HG02885 (cell line): Measurements from ENCODE around the gene UBR4.

Experiments
- ATAC-seq: cut with Tn5 transposase; IDR thresholded peaks from one replicate; pipeline ENCODE4 v1.9.1; 2021; ENCODE audit warnings: mild to moderate bottlenecking; ENCODE audit not compliant: unreplicated experiment, poor library complexity

Gene UBR4

GRCh38 chr1:19043579-19044443 is 166.3 kb downstream of the UBR4 start:
- ATAC-seq, result no peak

DNA sequence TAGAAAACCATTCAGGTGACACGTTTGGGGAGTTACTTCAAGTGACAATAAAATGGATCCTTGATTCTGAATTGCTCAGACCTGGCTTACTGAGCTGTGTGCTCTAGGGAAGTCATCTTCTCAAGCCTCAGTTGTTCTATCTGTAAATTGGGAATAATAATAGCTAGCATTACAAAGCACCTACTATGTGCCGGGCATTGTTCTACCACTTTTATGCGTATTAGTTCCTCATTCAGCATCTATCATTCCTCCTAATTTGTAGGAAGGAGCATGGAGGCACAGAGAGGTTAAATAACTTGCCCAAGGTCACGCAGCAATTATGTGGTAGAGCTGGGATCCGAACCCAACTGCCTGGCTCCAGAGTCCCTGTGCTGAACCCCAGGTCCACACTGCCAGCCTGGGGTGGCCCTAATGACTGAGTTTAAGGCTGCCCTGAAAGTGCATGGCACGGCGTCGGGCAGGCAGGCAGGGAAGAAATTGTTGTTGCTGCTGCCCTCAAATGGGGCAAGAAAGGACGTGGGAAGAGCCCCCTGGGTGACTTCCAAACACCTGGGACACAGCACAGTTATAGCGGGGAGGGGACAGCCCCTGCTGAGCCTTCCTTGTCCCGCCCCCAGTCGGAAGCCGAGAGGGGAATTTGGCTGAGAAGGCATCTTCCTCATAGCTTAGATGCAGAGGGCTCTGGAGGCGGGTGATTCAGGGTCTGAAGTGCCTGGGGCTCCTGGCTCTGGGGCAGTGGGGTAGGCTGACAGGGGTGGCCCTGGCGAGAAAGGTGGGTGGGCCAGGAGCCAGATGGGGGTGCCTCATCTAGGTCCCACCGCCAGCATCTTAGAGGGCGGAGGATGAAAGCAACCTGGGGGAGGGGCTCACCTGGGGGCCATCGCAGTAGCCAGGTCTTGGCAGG is 167.1 kb downstream of the UBR4 start:
- no peak for ATAC-seq

DNA sequence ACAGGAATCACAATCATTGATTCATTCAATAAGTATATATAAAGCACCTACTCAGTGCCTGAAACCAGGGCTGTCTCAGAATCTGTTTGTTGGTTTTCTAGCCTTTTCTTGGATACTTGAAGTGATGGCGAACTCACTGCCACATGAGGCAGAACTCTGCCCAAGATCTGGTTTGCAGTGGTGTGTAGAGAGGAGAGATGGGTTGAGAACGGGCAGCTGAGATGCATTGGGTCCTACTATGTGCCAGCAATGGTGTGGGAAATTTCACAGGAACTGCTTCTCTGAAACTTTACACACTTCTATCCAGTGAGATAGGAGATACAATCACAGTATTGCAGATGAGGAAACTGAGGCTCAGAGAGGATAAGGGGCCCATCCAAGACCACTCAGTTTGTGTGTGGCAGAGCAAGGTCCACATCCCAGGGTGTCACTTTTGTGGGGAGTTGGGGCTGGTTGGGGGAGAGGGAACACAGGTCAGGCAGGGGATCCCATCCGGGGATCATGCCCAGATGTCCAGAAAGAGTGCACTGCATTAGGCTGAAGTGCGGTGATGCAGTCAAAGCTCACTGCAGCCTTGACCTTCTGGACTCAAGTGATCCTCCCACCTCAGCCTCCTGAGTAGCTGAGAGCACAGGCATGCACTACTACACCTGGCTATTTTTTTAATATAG is 169.9 kb downstream of the UBR4 start:
- ATAC-seq, result no peak

DNA sequence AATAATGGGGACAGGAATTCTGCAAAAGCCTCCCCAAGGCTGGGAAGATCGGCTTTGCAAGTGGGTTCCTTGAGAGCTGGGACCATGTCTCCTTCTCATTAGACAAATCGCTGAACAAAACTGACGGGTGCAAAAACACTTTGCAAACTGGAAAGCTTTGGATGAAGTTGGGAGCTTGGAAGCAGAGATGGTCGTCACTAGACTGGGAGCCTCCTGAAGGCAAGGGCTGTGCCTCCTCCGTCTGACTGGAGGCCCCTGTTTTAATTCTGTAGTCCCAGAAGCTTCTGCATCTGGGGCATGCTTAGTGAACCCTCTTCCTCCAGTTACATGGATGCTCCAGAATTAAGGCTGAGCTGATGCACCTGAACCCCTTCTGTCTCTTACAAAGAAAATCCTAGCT is 171.3 kb downstream of the UBR4 start:
- no peak for ATAC-seq

GRCh38 chr1:19038096-19038495 is 172.0 kb downstream of the UBR4 start:
- ATAC-seq, result no peak

- ATAC-seq, result no peak
Measured at GRCh38 chr1:19037659-19038058, 172.4 kb downstream of the UBR4 start.

GRCh38 chr1:19036813-19037605 is 173.1 kb downstream of the UBR4 start:
- ATAC-seq, result no peak

GRCh38 chr1:19036041-19036812 is 173.8 kb downstream of the UBR4 start:
- no peak for ATAC-seq

- no peak for ATAC-seq
Measured at GRCh38 chr1:19035377-19036040, 174.6 kb downstream of the UBR4 start.

DNA sequence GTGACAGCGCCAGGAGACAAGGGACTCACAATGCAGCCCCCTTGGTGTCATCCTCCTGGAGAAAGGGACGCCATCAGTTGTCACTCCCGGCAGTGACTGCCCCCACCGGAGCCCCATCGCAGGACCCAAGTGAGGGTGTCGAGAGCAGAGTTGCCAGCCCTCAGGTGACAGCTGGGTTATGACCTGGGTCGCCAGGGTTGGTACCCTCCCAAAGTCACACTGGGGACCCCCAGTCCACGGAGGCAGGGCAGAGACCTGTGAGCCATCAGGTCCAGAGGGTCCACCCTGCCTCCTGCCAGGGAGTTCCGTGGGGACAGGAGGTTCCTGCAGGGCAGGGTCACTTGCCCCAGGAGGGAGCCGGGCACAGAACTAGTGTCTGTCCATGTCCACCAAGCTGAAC is 175.3 kb downstream of the UBR4 start:
- ATAC-seq, result no peak

DNA sequence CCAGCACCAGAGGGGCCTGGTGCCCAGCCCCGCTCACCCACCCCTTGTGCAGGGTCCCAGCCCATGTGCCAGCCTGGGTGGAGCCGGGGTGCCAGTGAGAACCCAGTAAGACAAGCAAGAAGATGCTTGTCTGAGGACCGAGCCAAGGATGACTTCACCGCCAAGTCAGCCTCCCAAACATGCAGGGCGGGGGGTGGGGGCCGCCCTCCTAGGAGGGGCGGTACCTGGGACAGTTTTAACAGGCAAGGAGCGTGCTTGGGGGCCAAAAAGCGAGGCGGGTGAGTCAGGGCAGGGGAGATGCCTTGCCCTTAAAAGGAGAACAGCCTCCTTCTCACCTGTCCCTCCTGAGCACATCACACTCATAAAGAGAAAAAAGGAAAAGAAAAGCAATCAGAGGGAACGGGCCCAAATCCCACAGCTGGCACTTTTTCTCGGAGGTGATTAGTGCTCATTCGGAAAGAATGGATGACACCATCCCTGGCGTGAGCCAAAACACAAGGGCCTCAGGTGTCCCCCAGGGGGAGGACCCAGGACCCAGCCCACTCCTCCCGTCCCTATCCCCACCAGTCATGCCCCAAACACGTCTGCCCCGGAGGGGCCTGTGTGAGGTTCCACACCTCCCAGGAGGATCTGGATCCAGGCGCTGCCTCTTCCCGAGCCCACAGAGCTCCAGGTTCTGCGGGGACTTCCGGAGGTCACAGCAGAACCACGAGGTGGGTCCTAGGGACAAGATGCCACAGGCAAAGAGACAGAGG is 176.0 kb downstream of the UBR4 start:
- ATAC-seq, result no peak

- no peak for ATAC-seq
Measured at GRCh38 chr1:19033515-19033839, 176.6 kb downstream of the UBR4 start.

DNA sequence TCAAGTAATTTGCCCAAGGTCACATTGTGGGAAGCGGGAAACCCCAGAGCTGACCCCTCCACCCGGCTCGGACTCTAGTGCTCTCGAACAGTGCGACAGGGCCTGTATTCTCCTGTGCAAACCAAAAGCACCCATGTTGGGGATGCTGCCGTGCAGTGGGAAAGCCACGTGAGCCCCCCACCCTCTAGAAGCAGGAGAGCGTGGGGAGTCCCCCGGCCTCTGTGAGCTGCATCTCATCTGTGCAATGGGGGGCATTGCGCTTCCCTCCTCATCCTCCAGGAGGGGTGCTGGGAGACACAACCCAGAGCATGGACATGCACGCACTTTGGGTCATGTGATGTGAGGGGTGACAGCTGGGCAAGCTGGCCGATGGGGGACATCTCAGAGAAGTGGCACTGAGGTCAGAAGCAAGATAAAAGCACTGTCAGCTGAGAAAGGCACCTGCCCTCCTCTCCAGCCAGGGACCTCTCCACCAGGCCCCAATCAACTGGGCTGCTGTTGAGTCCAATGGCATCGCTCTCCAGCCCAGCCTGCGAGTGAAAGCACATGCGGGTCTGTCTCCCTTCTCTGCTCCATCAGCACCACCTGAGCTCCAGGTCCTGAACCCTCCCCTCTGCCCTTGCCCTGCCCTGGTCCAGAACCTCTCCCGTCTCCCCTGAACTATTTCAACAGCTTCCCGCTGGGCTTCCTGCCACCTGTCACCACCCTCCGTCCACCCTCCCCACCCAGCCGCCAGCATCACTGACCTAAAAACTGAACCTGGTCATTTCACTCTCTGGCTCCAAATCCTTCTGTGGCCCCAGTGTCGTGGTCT is 177.2 kb downstream of the UBR4 start:
- no peak for ATAC-seq

GRCh38 chr1:19032413-19032695 is 177.7 kb downstream of the UBR4 start:
- no peak for ATAC-seq

GRCh38 chr1:19029191-19030085 is 180.6 kb downstream of the UBR4 start:
- ATAC-seq, result no peak

DNA sequence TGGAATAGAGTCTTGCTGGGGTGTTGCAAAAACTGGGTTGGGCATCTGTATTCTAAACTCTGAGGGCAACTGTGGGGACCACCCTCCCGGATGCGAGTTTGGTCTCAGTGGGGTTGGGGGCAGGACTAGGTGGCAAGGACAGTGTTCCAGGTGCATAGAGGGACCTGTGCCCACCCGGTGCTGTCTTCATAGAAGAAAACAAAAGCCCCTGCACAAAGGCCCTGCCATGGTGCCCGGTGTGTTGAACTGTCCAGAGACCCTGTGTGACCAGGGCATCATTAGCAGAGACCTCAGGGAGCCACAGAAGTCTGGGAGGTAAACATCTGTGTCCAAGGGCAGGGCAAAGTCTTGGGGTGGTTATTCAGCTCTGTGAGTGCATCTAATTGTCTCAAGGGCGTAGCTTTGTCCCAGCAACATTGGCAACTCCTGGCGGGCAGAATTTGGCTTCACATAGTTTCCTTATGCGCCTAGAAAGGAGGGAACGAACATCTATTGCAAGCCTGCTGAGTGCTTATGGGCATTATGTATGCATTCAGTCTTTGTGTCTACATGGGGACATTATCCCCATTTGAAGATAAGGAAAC is 181.4 kb downstream of the UBR4 start:
- no peak for ATAC-seq
